ENCODE data around the gene COL18A1.

The COL18A1 gene

GRCh38 chr21:45475004-45475685 lies 70.2 kb downstream of the COL18A1 start:
- no peak for DNase-seq (ENCODE audit: low read depth)
- no peak overlapping the region for H3K4me3 ChIP-seq (ENCODE audit: low read length)
- TF ChIP-seq, protein P1, sequence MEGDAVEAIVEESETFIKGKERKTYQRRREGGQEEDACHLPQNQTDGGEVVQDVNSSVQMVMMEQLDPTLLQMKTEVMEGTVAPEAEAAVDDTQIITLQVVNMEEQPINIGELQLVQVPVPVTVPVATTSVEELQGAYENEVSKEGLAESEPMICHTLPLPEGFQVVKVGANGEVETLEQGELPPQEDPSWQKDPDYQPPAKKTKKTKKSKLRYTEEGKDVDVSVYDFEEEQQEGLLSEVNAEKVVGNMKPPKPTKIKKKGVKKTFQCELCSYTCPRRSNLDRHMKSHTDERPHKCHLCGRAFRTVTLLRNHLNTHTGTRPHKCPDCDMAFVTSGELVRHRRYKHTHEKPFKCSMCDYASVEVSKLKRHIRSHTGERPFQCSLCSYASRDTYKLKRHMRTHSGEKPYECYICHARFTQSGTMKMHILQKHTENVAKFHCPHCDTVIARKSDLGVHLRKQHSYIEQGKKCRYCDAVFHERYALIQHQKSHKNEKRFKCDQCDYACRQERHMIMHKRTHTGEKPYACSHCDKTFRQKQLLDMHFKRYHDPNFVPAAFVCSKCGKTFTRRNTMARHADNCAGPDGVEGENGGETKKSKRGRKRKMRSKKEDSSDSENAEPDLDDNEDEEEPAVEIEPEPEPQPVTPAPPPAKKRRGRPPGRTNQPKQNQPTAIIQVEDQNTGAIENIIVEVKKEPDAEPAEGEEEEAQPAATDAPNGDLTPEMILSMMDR (conservative IDR thresholded peaks at IDR 0.05; ENCODE audit: low read depth, low read length), result no peak

- TF ChIP-seq, protein P1 (conservative IDR thresholded peaks at IDR 0.05; ENCODE audit: low read depth, low read length), result no peak
- DNase-seq (ENCODE audit: low read depth), result no peak
- no peak overlapping the region for H3K4me3 ChIP-seq (ENCODE audit: low read length)
Measured at GRCh38 chr21:45475797-45476570, 71.0 kb downstream of the COL18A1 start.

GRCh38 chr21:45476582-45476981 lies 71.6 kb downstream of the COL18A1 start:
- DNase-seq (ENCODE audit: low read depth), result no peak
- no peak overlapping the region for H3K4me3 ChIP-seq (ENCODE audit: low read length)
- TF ChIP-seq, protein P1 (conservative IDR thresholded peaks at IDR 0.05; ENCODE audit: low read depth, low read length), result no peak

DNA sequence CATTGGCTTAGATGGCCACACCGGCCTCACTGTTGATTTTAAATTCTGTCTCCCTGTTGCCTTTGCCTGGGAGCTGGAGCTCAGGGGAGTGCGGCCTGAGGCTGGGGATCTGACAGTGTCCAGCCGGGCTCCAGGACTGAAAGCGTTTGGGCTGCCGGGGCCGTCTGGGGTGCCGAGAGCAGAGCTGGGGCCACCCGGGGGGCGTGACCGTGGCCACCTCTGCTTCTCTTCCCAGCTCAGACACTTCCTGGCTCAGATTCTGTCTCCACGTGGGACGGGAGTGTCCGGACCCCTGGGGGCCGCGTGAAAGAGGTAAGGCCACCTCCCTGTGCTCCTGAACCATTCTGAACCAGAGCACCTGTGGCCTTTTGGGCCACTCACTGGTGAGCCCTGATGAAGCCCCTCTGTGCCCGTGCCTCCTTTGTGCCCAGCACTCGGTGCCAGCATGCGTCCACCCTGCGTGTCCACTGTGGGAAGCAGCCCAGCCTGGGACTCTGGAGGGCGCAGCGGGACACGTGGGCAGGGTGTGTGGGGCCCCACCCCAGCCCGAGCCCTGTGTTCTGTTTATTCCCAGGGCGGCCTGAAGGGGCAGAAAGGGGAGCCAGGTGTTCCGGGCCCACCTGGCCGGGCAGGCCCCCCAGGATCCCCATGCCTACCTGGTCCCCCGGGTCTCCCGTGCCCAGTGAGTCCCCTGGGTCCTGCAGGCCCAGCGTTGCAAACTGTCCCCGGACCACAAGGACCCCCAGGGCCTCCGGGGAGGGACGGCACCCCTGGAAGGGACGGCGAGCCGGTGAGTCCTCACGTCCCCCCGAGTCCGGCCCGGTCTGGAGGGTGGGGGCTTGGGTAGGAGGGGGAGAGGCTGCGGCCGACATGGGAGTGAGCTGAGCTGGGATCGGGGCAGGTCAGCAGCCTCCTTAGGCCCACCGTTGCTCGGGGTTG lies 72.5 kb downstream of the COL18A1 start:
- DNase-seq (ENCODE audit: low read depth), result no peak
- TF ChIP-seq, protein P1 (conservative IDR thresholded peaks at IDR 0.05; ENCODE audit: low read depth, low read length), result no peak
- H3K4me3 ChIP-seq (ENCODE audit: low read length), result no peak overlapping the region

DNA sequence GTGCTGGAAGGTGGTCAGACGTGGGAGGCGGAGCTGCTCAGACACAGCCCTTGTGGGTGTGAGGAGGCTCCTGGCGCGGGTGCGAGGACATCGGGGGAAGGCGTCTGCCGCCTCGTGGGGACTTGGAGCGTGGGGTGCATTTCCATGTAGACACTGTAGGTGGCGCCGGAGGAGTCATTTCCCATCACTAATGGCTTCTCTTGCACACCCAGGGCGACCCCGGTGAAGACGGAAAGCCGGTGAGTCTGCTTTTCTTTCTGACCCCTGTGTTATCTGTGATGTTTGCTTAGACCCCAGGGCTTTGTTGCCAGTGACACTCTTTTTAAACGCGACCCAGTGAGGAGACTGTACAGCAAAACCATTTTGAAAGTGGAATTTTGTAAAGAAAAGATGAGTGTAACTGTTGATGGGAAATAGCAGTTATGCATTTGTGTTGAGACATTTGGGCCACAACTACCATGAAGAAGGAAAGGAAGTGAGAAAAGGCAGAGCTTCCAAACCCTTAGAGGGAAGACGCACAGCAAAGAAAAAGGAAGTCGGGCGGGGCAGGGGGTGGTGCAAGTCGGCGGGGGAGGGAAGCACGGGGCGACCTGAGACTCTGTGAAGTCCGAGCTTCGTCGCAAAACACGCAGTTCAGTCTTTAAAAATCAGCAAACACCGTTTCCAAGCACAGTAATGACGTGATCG lies 73.3 kb downstream of the COL18A1 start:
- H3K4me3 ChIP-seq (ENCODE audit: low read length), result no peak overlapping the region
- no peak for DNase-seq (ENCODE audit: low read depth)
- TF ChIP-seq, protein P1 (conservative IDR thresholded peaks at IDR 0.05; ENCODE audit: low read depth, low read length), result peak; percentile 80

- TF ChIP-seq, protein P1 (conservative IDR thresholded peaks at IDR 0.05; ENCODE audit: low read depth, low read length), result no peak
- no peak for DNase-seq (ENCODE audit: low read depth)
- no peak overlapping the region for H3K4me3 ChIP-seq (ENCODE audit: low read length)
Measured at GRCh38 chr21:45478816-45479669, 74.1 kb downstream of the COL18A1 start.

Data from retinal pigment epithelial cell (primary cell).